ENCODE results near the gene CIAO3. TPM values are rescaled to one million over a fixed set of nuclear protein-coding genes. Genes with fewer than 3 reads are reported as not detected.
A peak's percentile ranks its signal among the peaks of the same experiment; 100 is the strongest.

The CIAO3 gene
- total RNA-seq, 2 donors from 2014 or later, result 56.7 to 76.6 TPM

DNA sequence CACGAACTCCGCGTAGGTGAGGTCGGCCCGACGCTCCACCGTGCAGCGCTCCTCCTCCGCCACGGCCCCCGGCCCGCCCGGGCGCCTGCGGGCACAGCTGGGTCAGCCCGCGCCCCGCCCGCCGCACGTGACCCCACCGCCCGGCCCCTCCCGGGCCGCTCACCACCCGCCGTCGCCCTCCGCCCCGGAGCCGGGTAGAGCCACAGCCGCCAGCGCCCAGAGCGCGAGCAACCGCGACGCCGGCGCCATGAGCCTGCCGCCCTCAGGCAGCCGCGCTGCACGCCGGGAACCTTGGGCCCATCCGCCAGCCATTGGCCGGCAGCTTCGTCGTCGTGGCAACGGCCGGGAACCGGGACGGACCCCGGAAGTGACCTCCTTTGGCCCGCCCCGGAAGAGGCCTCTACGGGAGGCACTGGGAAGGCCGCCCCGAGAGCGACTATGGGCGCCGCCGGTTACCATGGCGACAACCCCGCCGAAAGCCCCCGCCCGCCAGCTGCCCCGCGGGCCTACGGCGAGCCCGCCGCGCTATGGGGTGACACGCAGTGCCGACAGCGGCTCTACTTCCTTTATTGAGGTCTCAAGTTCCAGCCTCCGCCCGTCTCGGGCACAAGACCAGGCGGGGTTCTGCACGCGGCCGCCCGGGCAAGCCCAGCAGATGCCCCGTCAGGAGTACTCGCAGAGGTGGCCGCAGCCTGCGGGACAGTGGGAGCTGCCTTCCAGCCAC is 56.6 kb downstream of the CIAO3 start, which contains the start of gene JMJD8:
Gene JMJD8, minus strand, starts transcription at position 264 of the 724 bp plus-strand sequence. Its CDS starts 15 bp downstream, at position 249.
- Histone ChIP-seq H3K36me3 (peaks cover 7 to 10% of the 10 kb centered on the region in 2 donors), H3K27ac (peak within 1 kb of the TSS; percentile 74 to 76), H3K9me3 (no peaks in the 10 kb centered on the region), H3K4me3 (peak within 1 kb of the TSS; percentile 52 to 77), H3K4me1 (replicated peaks) (peaks cover 25% of the 10 kb centered on the region), H3K27me3 (replicated peaks; ENCODE audit: insufficient read depth) (no peaks in the 10 kb centered on the region)
- peak; percentile 96 for DNase-seq (ENCODE audit: low spot score)
- intact Hi-C loops (cut with DNase I), result no loop called here
- 1% methylated on average over 44 of the region's 91 CpGs for WGBS
- TF ChIP-seq POLR2A (IDR thresholded peaks at IDR 0.05) (peak; percentile 39), POLR2AphosphoS5 (IDR thresholded peaks at IDR 0.05) (peak; percentile 98)
- TF ChIP-seq, protein P1, sequence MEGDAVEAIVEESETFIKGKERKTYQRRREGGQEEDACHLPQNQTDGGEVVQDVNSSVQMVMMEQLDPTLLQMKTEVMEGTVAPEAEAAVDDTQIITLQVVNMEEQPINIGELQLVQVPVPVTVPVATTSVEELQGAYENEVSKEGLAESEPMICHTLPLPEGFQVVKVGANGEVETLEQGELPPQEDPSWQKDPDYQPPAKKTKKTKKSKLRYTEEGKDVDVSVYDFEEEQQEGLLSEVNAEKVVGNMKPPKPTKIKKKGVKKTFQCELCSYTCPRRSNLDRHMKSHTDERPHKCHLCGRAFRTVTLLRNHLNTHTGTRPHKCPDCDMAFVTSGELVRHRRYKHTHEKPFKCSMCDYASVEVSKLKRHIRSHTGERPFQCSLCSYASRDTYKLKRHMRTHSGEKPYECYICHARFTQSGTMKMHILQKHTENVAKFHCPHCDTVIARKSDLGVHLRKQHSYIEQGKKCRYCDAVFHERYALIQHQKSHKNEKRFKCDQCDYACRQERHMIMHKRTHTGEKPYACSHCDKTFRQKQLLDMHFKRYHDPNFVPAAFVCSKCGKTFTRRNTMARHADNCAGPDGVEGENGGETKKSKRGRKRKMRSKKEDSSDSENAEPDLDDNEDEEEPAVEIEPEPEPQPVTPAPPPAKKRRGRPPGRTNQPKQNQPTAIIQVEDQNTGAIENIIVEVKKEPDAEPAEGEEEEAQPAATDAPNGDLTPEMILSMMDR (IDR thresholded peaks at IDR 0.05), result peak in 2 of 4 experiments; percentile 23 to 26

DNA sequence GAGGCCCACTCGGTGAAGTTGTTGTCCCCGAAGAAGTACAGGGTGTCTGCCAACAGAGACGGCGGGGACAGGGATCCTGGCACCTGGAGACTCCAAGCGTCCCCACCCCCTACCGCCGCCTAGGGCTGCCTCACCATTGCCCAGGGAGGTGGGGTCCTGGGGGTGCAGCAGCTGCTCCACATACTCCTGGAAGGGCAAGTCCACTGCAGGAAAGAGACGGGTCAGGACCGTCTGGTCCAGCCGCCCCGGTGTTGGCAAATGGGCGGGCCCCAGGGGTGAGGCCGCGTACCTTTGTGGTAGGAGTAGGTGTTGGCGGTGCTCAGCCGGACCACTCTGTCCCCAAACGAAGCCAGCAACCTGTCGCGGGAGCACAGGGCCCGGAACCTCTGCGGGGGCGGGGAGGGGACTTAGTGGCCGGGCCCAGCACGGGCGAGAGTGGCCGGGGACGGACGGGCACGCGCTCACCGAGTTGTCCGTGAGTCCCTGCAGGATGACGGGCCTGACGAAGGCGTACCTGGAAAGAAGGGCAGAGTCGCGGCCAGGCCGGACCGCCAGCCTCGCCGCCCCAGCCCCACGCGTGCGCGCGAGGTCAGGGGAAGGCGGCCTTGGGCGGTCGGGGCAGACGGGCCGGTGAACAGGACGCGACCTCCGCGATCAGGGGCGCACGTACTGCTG is 57.3 kb downstream of the CIAO3 start:
- H3K4me1 ChIP-seq (replicated peaks), result peaks cover 25% of the 10 kb centered on the region
- H3K27me3 ChIP-seq (replicated peaks; ENCODE audit: insufficient read depth), result no peaks in the 10 kb centered on the region
- H3K36me3 ChIP-seq, result peaks cover 7 to 10% of the 10 kb centered on the region in 2 donors
- TF ChIP-seq, protein P1 (IDR thresholded peaks at IDR 0.05), result no peak
- TF ChIP-seq POLR2A (IDR thresholded peaks at IDR 0.05), result no peak
- H3K9me3 ChIP-seq, result no peaks in the 10 kb centered on the region
- intact Hi-C loops (cut with DNase I), result no loop called here
- H3K4me3 ChIP-seq, result peak overlapping the region; percentile 52 to 77
- DNase-seq (ENCODE audit: low spot score), result no peak
- peak overlapping the region in 1 of 2 donors; percentile 74 for H3K27ac ChIP-seq
- 11% methylated on average over 42 of the region's 57 CpGs for WGBS

DNA sequence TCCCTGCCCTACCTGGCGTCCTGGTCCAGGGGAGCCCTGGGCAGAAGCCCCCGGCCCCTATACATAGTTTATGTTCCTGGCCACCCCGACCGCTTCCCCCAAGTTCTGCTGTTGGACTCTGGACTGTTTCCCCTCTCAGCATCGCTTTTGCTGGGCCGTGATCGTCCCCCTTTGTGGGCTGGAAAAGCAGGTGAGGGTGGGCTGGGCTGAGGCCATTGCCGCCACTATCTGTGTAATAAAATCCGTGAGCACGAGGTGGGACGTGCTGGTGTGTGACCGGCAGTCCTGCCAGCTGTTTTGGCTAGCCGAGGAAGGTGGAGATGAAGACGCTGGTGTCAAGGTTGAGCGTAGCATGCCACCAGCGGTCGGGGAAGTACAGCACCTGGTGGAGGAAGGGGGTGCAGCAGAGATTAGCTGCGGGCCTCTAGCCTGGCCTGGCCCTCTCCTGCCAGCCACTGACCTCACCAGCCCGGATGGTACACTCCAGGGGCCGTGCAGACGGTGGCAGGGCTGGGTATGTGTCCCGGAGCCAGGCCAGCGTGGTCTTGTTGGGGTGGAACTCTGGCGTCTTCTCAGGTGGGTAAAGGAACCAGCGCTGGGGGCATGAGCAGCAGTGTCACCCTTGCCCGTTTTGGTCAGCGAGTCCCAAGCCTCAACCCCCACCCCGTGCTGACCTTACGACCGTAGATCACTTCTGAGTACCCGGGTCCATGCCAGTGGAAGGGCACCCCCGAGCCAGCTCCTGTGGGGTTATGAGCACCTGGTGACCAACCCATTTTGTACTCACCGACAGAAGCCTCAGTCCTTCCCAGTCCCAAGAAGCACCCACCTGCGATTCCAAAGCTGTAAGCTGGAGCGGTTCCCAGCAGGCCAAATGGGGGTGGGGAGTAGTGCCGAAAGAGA is 58.1 kb downstream of the CIAO3 start:
- 72% methylated on average over 36 of the region's 36 CpGs for whole genome bisulfite sequencing
- no peak for TF ChIP-seq POLR2AphosphoS5 (IDR thresholded peaks at IDR 0.05)
- TF ChIP-seq, protein P1 (IDR thresholded peaks at IDR 0.05), result no peak
- peaks cover 25% of the 10 kb centered on the region for H3K4me1 ChIP-seq (replicated peaks)
- intact Hi-C loops (cut with DNase I), result no loop called here
- H3K36me3 ChIP-seq, result peaks cover 7 to 10% of the 10 kb centered on the region in 2 donors
- H3K9me3 ChIP-seq, result no peaks in the 10 kb centered on the region
- DNase-seq (ENCODE audit: low spot score), result no peak
- no peak overlapping the region for H3K4me3 ChIP-seq
- no peaks in the 10 kb centered on the region for H3K27me3 ChIP-seq (replicated peaks; ENCODE audit: insufficient read depth)
- no peak overlapping the region for H3K27ac ChIP-seq

DNA sequence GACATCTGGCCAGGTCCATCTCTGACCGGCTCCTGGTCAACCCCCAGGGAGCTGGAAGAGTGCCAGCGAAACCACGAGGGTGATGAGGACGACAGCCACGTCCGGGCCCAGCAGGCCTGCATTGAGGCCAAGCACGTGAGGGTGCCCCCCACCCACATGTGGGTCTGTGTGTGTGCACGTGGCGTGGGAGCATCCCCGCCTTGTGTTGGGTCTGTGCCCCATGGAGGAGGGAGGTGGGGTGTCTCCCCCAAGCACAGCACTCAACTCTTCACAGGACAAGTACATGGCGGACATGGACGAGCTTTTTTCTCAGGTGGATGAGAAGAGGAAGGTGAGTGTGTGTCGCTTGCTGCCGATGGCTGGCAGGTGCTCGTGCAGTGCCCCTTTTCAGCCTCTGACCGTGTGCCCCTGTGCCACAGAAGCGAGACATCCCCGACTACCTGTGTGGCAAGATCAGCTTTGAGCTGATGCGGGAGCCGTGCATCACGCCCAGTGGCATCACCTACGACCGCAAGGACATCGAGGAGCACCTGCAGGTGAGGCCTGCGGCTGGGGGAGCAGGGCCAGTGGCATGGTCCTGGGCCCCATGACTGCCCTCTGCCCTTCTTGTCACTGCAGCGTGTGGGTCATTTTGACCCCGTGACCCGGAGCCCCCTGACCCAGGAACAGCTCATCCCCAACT is 58.9 kb downstream of the CIAO3 start:
- no peak overlapping the region for H3K4me3 ChIP-seq
- H3K27me3 ChIP-seq (replicated peaks; ENCODE audit: insufficient read depth), result no peaks in the 10 kb centered on the region
- H3K27ac ChIP-seq, result no peak overlapping the region
- intact Hi-C loops (cut with DNase I), result no loop called here
- no peak for DNase-seq (ENCODE audit: low spot score)
- peaks cover 25% of the 10 kb centered on the region for H3K4me1 ChIP-seq (replicated peaks)
- WGBS, result 73% methylated on average over 26 of the region's 28 CpGs
- no peaks in the 10 kb centered on the region for H3K9me3 ChIP-seq
- H3K36me3 ChIP-seq, result peaks cover 7 to 10% of the 10 kb centered on the region in 2 donors
- TF ChIP-seq, protein P1 (IDR thresholded peaks at IDR 0.05), result no peak
- TF ChIP-seq POLR2A (IDR thresholded peaks at IDR 0.05), result no peak
- TF ChIP-seq POLR2AphosphoS5 (IDR thresholded peaks at IDR 0.05), result no peak

Data from prostate gland (tissue), 2 donors.